ENCODE measurements around the gene CECR2.
"Not testable (repeated sequence)": the region's sequence is repeated elsewhere in the genome, so short reads cannot be mapped to it uniquely, and the experiment has no call there.

CECR2 gene

GRCh38 chr22:17402293-17402692 is 33.0 kb downstream of the CECR2 start:
- no peak for DNase-seq (ENCODE audit: low read depth in 2 of 2)

DNA sequence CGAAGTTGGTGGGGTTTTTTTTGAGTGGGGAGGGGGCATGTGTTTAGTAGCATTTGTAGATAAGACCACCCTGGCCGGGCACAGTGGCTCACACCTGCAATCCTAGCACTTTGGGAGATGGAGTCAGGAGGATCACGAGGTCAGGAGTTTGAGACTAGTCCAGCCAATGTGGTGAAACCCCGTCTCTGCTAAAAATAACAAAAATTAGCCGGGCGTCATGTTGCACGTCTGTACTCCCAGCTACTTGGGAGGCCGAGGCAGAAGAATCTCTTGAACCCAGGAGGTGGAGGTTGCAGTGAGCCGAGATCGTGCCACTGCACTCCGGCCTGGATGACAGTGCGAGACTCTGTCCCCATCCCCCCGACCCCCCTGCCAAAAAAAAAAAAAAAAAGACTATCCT is 34.6 kb downstream of the CECR2 start:
- no peak for DNase-seq (ENCODE audit: low read depth in 2 of 2)

DNA sequence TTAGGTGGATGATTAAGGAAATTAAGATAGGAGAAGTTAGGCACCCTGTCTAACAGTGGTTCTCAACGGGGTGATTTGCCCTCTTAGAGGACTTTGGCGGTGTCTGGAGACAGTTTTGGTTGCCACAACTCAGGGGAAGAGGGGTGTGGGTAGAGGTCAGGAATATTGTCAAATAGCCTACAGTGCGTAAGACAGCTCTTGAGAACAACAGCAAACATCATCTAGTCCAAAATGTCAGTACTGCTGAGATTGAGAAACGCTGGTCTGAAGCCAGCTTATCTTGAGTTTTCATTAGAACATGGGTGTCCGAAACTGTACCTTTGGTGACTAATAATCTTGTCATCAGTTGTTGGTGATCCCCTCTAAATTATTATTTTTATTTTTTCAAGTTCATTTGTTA is 38.4 kb downstream of the CECR2 start:
- no peak for DNase-seq (ENCODE audit: low read depth in 2 of 2)

DNA sequence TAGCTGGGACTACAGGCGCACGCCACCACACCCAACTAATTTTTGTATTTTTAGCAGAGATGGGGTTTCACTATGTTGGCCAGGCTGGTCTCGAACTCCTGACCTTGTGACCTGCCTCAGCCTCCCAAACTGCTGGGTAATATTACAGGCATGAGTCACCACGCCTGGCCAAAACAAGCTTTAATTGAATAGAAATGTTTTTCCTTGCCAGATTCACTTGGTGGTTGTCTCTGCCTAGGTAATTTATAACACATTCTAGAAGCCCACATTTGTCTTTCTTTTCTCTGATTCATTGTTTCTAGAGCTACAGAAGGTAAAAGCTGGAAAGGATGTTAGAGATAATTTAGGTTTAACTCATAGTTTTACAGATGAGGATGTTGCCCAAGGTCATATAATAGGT is 41.3 kb downstream of the CECR2 start:
- DNase-seq (ENCODE audit: low read depth in 2 of 2): no peak

GRCh38 chr22:17411213-17411612 is 42.0 kb downstream of the CECR2 start:
- DNase-seq (ENCODE audit: low read depth in 2 of 2): no peak

GRCh38 chr22:17412232-17412631 is 43.0 kb downstream of the CECR2 start:
- DNase-seq (ENCODE audit: low read depth in 2 of 2): no peak

GRCh38 chr22:17418890-17419324 is 49.6 kb downstream of the CECR2 start:
- no peak for DNase-seq (ENCODE audit: low read depth in 2 of 2)

DNA sequence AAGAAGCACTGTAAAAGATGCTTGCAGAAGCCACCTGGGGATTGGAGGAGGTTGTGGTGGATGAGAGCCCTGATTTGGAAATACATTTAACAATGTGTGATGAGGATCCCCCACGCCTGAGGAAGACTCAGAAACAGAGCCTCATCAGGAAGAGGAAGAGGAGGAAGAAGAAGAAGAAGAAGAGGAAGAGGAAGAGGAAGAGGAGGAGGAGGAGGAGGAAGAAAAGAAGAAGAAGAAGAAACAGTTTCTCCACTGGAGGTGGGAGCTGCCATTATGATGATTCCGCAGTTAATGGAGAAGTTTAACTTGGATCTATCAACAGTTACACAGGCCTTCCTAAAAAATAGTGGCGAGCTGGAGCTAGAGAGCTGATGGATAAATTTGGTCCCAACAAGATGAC is 50.1 kb downstream of the CECR2 start:
- DNase-seq (ENCODE audit: low read depth in 2 of 2): no peak

GRCh38 chr22:17422736-17423343 is 53.6 kb downstream of the CECR2 start:
- no peak for DNase-seq (ENCODE audit: low read depth in 2 of 2)

DNA sequence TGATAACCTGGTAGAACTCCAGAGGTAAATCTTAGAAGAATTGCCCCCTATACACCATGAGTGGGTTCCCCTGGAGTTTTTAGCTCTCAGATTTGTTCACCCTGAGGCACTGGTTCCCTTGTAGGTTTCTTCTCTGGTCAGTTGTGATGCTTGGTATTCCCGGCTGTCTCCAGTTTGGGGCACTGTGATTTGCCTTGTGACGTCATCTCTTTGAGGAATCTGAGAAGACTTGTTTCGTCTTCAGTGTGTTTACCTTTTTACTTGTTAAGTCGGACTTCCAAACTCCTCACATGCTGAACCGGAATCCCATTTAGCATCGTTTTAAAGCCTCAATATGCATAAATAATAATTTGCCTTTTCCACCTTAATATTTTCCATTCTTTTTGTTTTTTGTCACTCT is 54.4 kb downstream of the CECR2 start:
- no peak for DNase-seq (ENCODE audit: low read depth in 2 of 2)

DNA sequence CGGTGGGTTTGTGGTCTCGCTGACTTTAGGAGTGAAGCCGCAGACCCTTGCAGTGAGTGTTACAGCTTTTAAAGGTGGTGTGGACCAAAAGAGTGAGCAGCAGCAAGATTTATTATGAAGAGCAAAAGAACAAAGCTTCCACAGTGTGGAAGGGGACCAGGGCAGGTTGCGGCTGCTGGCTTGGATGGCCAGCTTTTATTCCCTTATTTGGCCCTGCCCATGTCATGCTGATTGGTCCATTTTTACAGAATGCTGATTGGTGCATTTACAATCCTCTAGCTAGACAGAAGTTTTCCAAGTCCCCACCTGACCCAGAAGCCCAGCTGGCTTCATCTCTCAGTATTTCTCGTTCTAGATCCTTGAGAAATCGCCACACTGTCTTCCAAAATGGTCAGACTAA is 58.3 kb downstream of the CECR2 start:
- DNase-seq (ENCODE audit: low read depth in 2 of 2): not testable (repeated sequence)

GRCh38 chr22:17429516-17429915 is 60.3 kb downstream of the CECR2 start:
- no peak for DNase-seq (ENCODE audit: low read depth in 2 of 2)

GRCh38 chr22:17430412-17430811 is 61.2 kb downstream of the CECR2 start:
- no peak for DNase-seq (ENCODE audit: low read depth in 2 of 2)

GRCh38 chr22:17431179-17431578 is 61.9 kb downstream of the CECR2 start:
- DNase-seq (ENCODE audit: low read depth in 2 of 2): no peak

GRCh38 chr22:17434856-17435255 is 65.6 kb downstream of the CECR2 start:
- DNase-seq (ENCODE audit: low read depth in 2 of 2): no peak

DNA sequence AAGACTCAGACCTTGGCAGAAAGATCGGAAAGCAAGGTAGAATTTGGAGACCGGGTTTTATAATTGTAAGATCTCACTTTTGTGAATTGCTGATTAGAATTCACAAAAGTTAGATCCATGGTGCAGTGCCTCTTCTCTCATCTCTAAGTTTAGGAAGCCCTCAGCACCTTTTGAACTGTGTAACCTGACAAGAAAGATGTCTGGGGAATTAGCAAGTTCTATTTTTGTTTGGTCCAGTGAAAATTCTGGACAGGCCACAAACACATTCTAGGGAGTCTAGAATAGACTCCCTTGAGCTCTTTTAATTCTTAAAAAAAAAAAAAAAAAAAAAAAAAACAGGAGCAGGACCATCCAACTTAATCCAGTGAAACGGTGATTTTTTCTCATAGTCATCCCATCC is 66.1 kb downstream of the CECR2 start:
- DNase-seq (ENCODE audit: low read depth in 2 of 2): no peak

DNA sequence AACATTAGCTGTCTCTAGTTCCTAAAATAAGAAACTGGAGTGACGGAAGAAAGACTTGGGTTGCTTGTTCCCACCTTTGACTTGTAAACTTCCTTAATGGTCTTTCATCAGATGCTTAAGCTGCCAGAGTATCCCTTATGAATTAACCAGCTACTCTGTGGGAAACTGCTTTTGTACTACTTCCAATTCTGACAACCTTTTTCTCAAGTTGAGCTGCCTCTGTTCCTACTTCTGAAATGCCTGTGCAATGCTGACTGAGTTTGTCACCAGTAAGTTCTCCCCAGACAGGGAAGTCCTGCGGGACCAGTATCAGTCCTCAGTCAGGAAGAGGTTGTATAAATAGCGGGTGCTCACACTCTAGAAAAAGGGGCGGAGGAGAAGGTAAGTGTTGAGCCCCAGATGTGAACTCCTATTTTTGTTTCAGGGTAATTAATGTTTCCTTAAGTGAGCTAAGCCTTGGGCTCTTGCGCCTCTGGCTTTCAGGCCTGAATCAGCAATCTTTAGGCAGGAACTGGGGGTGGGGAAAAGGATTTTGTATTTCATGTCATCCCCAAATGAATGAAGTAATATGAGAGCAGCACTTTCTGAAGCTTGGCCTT is 67.2 kb downstream of the CECR2 start:
- DNase-seq (ENCODE audit: low read depth in 2 of 2): no peak

DNA sequence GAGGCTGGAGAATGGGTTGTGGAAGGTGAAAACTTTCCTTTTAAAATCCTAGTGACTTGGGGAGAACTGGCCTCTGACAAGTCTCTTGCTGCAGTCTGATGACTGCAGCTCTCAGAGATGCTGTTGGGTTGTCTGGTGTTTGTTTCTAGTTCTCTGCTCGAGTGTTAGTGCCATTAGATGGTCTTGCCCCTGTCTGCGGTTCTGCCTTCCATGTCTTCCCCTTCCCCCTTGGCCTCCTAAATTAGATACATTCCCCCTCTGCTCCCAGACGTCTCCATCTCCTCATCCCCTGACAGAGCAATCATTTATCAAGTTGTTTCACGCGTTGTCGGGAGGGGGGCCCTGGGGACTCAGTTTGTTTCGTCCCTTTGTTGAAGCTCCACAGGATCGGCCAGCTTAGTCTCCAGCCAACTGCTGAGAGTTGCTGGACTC is 67.7 kb downstream of the CECR2 start:
- DNase-seq (ENCODE audit: low read depth in 2 of 2): no peak

DNA sequence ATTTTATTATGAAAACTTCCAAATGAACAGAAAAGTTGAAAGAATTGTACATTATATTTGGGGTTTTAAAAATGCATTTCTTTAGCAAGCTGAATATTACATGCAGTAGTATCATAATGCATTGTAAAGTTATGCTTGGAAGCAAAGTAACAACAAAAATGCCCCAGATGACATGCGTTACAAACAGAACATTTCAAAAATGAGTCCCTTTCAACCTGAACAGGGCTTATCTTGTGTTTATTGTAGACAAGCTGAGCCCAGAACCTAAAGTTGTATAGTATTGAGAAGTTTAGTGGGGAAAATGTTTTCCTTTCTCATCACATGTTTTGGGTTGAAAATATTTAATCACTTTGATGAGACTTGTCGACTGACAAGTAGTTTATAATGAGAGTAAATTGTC is 68.8 kb downstream of the CECR2 start:
- no peak for DNase-seq (ENCODE audit: low read depth in 2 of 2)

- DNase-seq (ENCODE audit: low read depth in 2 of 2): no peak
Observed at GRCh38 chr22:17441326-17441725, 72.1 kb downstream of the CECR2 start.

DNA sequence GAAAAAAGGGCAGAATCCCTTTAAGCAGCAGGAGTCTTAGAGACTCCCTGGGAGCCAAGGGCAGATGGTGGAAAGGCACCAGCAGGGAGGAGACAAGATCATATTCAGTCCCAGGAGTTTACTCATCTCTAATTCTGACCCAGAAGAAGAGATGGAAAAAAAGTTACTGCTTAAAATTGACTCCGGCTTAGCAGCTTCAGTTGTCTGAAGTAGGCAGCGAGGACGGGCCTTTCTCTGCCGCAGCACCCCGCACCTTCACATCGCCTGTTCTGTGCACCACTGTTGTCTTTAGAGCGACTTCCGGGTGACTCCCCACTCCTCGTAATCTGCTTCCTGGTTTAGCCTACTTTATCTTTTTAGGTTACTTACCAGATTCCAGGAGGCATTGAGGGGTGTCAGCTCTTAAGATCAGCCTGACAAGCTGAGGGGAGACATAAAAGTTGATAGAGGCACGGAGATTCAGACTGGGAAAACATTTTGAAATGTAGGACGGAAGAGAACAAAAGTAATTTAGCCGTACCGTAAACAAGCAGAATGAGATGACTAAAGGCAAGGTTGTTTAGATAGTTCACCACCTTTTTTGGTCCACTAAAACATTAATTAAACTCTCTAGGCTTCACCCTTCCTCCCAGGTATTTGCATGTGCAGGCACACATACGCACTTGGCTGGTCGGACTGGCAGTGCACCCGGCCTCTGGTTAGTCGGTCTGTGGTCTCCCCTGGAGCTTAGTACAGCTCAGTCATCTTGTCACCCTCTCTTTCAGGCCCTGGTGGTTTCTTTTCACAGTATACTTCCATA is 74.3 kb downstream of the CECR2 start:
- DNase-seq (ENCODE audit: low read depth in 2 of 2): no peak

DNA sequence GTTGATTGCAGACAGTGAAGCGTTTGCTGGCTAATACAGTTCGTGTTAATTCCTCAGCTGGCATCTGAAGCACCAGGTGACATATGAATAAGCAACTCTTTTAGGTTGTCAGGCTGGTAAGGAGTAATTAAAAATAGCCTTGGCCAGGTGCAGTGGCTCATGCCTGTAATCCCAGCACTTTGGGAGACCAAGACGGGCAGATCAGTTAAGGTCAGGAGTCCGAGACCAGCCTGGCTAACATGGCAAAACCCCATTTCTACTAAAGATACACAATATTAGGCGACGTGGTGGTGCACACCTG is 74.9 kb downstream of the CECR2 start:
- DNase-seq (ENCODE audit: low read depth in 2 of 2): no peak

GRCh38 chr22:17446698-17447097 is 77.4 kb downstream of the CECR2 start:
- no peak for DNase-seq (ENCODE audit: low read depth in 2 of 2)
